Keratinocyte (primary cell): ENCODE results near the gene ABCA4. TPM values are rescaled to one million over a fixed set of nuclear protein-coding genes. Genes with fewer than 3 reads are reported as not detected.

Source experiments
- DNase-seq: peaks from one replicate; pipeline ENCODE4 v3.0.0-alpha.2; 2011; ENCODE audit warnings: low read depth, missing footprints, low spot score
- FAIRE-seq: peaks from 2 replicates; lab custom pipeline; 2011; peaks lifted over from hg19 to GRCh38; lab: Jason Lieb, UNC
- H2AFZ ChIP-seq: 2 replicates; pipeline ENCODE4 v1.6.0; 2012; ENCODE audit warnings: low read length, control low read depth, inconsistent platforms; ENCODE audit not compliant: control insufficient read depth
- H3K27ac ChIP-seq: 2 replicates; pipeline ENCODE4 v1.5.1; 2011; ENCODE audit warnings: low read length; ENCODE audit not compliant: control insufficient read depth, insufficient read depth
- H3K27me3 ChIP-seq: 3 replicates; pipeline ENCODE4 v1.6.0; 2011; ENCODE audit warnings: low read length; ENCODE audit not compliant: control insufficient read depth, insufficient read depth; ENCODE audit errors: extremely low read depth
- H3K36me3 ChIP-seq, 2 experiments: 2 replicates in 1 of 2; 3 replicates in 1 of 2; pipeline ENCODE4 v1.5.1; 2011; ENCODE audit warnings: low read length in 2 of 2, mild to moderate bottlenecking in 1 of 2; ENCODE audit not compliant: control insufficient read depth in 2 of 2, insufficient read depth in 2 of 2; ENCODE audit errors: extremely low read depth in 1 of 2
- H3K4me1 ChIP-seq: 3 replicates; pipeline ENCODE4 v1.5.1; 2011; ENCODE audit warnings: low read length; ENCODE audit not compliant: control insufficient read depth, insufficient read depth; ENCODE audit errors: extremely low read depth
- H3K4me2 ChIP-seq: 3 replicates; pipeline ENCODE4 v1.6.0; 2011; ENCODE audit warnings: low read depth, low read length; ENCODE audit not compliant: control insufficient read depth, insufficient read depth; ENCODE audit errors: extremely low read depth
- H3K4me3 ChIP-seq, 3 experiments: fragments of 200-600 bp in 1 of 3; sonication (generic) in 1 of 3; 2 replicates in 2 of 3; 3 replicates in 1 of 3; pipeline ENCODE4 v1.5.1; 2011 to 2016; ENCODE audit warnings: low read length in 3 of 3, mild to moderate bottlenecking in 3 of 3, control low read depth in 2 of 3, inconsistent platforms in 1 of 3, low read depth in 1 of 3, mixed read lengths in 1 of 3, mixed run types in 1 of 3, moderate library complexity in 1 of 3; ENCODE audit not compliant: control insufficient read depth in 2 of 3, insufficient read depth in 2 of 3; ENCODE audit errors: extremely low read depth in 1 of 3
- H3K79me2 ChIP-seq: 2 replicates; pipeline ENCODE4 v1.6.0; 2012; ENCODE audit warnings: low read length; ENCODE audit not compliant: control insufficient read depth, insufficient read depth
- H3K9ac ChIP-seq: 3 replicates; pipeline ENCODE4 v1.6.0; 2011; ENCODE audit warnings: low read length; ENCODE audit not compliant: control insufficient read depth, insufficient read depth; ENCODE audit errors: extremely low read depth
- H3K9me1 ChIP-seq: 3 replicates; pipeline ENCODE4 v1.6.0; 2011; ENCODE audit warnings: low read length; ENCODE audit not compliant: control insufficient read depth, insufficient read depth; ENCODE audit errors: extremely low read depth
- H3K9me3 ChIP-seq: 2 replicates; pipeline ENCODE4 v1.5.1; 2012; ENCODE audit warnings: low read depth, low read length; ENCODE audit not compliant: control insufficient read depth
- H4K20me1 ChIP-seq: 3 replicates; pipeline ENCODE4 v1.6.0; 2011; ENCODE audit warnings: low read length; ENCODE audit not compliant: control insufficient read depth, insufficient read depth; ENCODE audit errors: extremely low read depth
- EZH2 ChIP-seq: IDR thresholded peaks from one replicate; pipeline ENCODE4 v1.6.1; 2012; ENCODE audit warnings: inconsistent platforms, mild to moderate bottlenecking, low read length, moderate library complexity
- dilution Hi-C: fragments of 300-500 bp; cut with MboI; formaldehyde crosslinking; loops from one replicate; pipeline ENCODE4 v1.7.0; 2020; ENCODE audit warnings: low sequenced_read_pairs; ENCODE audit not compliant: extremely low pct_ligation_motif_present
- polyA plus RNA-seq, 5 experiments: library from polyadenylated mRNA; depleted of rRNA in 3 of 5; stranded (reverse) in 3 of 5; stranded (forward) in 1 of 5; unstranded in 1 of 5; fragments of >200 nt; gene quantifications; 1 replicate in 1 of 5; 2 replicates in 3 of 5; 3 replicates in 1 of 5; pipeline versions ENCODE4 v1.2.1 to v1.2.3, GENCODE V29; 2011 to 2012; ENCODE audit warnings: missing spikeins in 2 of 5, low read depth in 1 of 5, low replicate concordance in 1 of 5
- TF ChIP-seq, protein P1 (sequence below), 3 experiments: IDR thresholded peaks in 1 of 3; conservative IDR thresholded peaks in 1 of 3; optimal IDR thresholded peaks in 1 of 3; 2 replicates in 2 of 3; 3 replicates in 1 of 3; pipeline versions ENCODE3 to v1.5.1; 2011; ENCODE audit warnings: low read length in 3 of 3, mild to moderate bottlenecking in 3 of 3, moderate library complexity in 2 of 3, control low read depth in 1 of 3, inconsistent platforms in 1 of 3; ENCODE audit not compliant: insufficient read depth in 2 of 3; ENCODE audit errors: extremely low read depth in 1 of 3

The ABCA4 gene
- polyA plus RNA-seq, 1 donor (not counting 4 experiments of a cell fraction or from before 2014, with no cell fraction given): 0.04 TPM

DNA sequence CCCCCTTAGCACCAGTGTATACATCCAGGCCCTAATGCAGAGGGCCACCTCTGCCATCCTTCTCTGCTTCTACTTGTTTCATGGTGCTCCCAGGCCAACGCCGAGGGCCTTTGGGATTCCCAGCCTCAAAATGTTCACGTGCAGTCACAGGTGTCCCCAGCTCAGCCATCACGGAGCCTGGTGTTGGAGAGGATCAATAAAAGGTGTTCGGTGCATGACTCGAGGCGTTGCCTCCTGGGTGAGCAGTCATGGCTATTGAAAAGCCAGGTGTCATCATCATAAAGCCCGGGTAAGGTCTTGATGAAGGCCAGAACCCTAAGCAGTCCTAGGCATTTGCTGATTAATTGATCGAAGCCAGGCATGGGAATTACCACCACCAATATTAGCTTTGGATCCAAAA lies 76.1 kb downstream of the ABCA4 start:
- Histone ChIP-seq H3K9me1 (no peaks in the 10 kb centered on the region), H4K20me1 (no peaks in the 10 kb centered on the region), H2AFZ (no peak overlapping the region), H3K27ac (no peak overlapping the region), H3K4me2 (no peak overlapping the region), H3K27me3 (no peaks in the 10 kb centered on the region), H3K4me1 (peaks cover 12% of the 10 kb centered on the region), H3K9me3 (no peaks in the 10 kb centered on the region), H3K79me2 (no peaks in the 10 kb centered on the region), H3K9ac (no peak overlapping the region), H3K4me3 (no peak overlapping the region), H3K36me3 (no peaks in the 10 kb centered on the region)
- FAIRE-seq (no peak), DNase-seq (no peak)
- dilution Hi-C loops: no loop called here
- TF ChIP-seq, protein P1, sequence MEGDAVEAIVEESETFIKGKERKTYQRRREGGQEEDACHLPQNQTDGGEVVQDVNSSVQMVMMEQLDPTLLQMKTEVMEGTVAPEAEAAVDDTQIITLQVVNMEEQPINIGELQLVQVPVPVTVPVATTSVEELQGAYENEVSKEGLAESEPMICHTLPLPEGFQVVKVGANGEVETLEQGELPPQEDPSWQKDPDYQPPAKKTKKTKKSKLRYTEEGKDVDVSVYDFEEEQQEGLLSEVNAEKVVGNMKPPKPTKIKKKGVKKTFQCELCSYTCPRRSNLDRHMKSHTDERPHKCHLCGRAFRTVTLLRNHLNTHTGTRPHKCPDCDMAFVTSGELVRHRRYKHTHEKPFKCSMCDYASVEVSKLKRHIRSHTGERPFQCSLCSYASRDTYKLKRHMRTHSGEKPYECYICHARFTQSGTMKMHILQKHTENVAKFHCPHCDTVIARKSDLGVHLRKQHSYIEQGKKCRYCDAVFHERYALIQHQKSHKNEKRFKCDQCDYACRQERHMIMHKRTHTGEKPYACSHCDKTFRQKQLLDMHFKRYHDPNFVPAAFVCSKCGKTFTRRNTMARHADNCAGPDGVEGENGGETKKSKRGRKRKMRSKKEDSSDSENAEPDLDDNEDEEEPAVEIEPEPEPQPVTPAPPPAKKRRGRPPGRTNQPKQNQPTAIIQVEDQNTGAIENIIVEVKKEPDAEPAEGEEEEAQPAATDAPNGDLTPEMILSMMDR (optimal IDR thresholded peaks at IDR 0.05 in 1 of 3, IDR thresholded peaks at IDR 0.05 in 1 of 3, conservative IDR thresholded peaks at IDR 0.05 in 1 of 3; ENCODE audit: extremely low read depth in 1 of 3, insufficient read depth in 2 of 3, low read length in 3 of 3): no peak
- no peak for TF ChIP-seq EZH2

DNA sequence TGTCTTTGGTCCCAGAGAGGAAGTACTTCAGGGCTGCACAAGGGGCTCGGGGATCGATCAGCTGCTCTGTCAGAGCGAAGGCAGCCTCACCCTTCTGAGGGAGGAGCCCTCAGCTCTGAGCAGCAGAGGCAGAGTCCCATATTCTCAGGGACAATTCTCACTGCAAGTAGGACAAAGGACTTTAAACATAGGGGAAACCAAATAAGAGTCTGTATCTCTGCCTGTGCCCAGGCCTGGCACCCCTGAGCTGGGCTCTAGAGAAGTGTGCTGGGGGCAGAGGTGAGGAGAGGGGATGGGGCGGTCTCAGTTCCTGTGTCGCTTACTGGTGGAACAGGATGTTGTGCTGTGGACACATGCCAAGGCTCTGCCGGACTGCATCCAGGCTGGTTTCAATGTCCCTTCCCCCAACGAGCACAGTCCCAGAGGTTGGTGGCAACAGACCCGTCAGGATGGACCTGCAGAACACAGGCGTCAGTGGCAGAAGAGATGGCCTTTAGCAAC lies 76.6 kb downstream of the ABCA4 start:
- no peaks in the 10 kb centered on the region for H3K9me3 ChIP-seq
- H3K9me1 ChIP-seq: no peaks in the 10 kb centered on the region
- no peak overlapping the region for H3K4me3 ChIP-seq
- no peak for FAIRE-seq
- no peak for DNase-seq
- TF ChIP-seq EZH2: no peak
- TF ChIP-seq, protein P1 (optimal IDR thresholded peaks at IDR 0.05 in 1 of 3, IDR thresholded peaks at IDR 0.05 in 1 of 3, conservative IDR thresholded peaks at IDR 0.05 in 1 of 3; ENCODE audit: extremely low read depth in 1 of 3, insufficient read depth in 2 of 3, low read length in 3 of 3): no peak
- H3K27me3 ChIP-seq: no peaks in the 10 kb centered on the region
- H3K4me1 ChIP-seq: peaks cover 15% of the 10 kb centered on the region
- no peak overlapping the region for H3K27ac ChIP-seq
- no peaks in the 10 kb centered on the region for H3K79me2 ChIP-seq
- peak overlapping the region; percentile 43 for H2AFZ ChIP-seq
- H3K36me3 ChIP-seq: no peaks in the 10 kb centered on the region
- no peak overlapping the region for H3K4me2 ChIP-seq
- H4K20me1 ChIP-seq: no peaks in the 10 kb centered on the region
- dilution Hi-C loops: no loop called here
- no peak overlapping the region for H3K9ac ChIP-seq
